ENCODE measurements around the gene SPIRE1. TPM values are rescaled to one million over a fixed set of nuclear protein-coding genes. Genes with fewer than 3 reads are reported as not detected.
A peak's percentile ranks its signal among the peaks of the same experiment; 100 is the strongest.

SPIRE1 gene
- total and polyA plus RNA-seq, 5 donors from 2014 or later = 0.13 to 2.7 (median 0.55) TPM; not detected in 1

DNA sequence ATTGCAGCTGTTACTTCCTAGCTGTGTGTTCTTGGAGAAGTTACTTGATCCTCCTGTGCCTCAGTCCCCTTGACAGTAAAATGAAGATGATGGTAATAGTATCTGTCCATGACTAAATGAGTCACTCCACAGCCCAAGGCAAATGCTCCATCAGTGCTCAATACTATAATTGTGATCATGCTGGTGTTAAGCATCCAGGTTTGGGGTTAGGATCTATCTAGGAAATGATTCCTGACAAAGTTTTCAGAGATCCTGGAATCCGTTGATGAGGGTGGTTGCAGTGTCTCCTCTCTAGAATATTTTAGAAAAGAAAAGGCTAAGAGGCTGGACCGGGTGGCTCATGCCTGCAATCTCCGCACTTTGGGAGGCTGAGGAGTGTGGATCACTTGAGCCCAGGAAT lies 252.8 kb downstream of the SPIRE1 start:
- no peaks in the 10 kb centered on the region for H3K9me3 Mint-ChIP-seq
- no peaks in the 10 kb centered on the region for H3K36me3 Mint-ChIP-seq
- no peak overlapping the region for H3K27ac ChIP-seq (ENCODE audit: insufficient read depth, low read length, poor library complexity, severe bottlenecking)
- H3K4me3 ChIP-seq (ENCODE audit: low read depth, low read length) = no peak overlapping the region
- H3K27me3 ChIP-seq (ENCODE audit: control insufficient read depth, insufficient read depth, low read length) = peaks cover 27% of the 10 kb centered on the region
- ATAC-seq (ENCODE audit: low read depth in 2 of 2) (no peak), DNase-seq (no peak)
- H3K27me3 Mint-ChIP-seq = peaks cover 76% of the 10 kb centered on the region
- no peak overlapping the region for H3K4me3 Mint-ChIP-seq
- no peak overlapping the region for H3K27ac Mint-ChIP-seq
- peaks cover 3% of the 10 kb centered on the region for H3K4me1 ChIP-seq (ENCODE audit: control insufficient read depth, insufficient read depth, low read length, poor library complexity, severe bottlenecking)
- H3K9me3 ChIP-seq (ENCODE audit: control insufficient read depth in 2 of 2, low read length in 2 of 2) = no peaks in the 10 kb centered on the region
- peaks cover 0 to 26% (median 8%) of the 10 kb centered on the region in 4 donors for H3K4me1 Mint-ChIP-seq
- no peaks in the 10 kb centered on the region for H3K36me3 ChIP-seq (ENCODE audit: control insufficient read depth, insufficient read depth, low read length)

DNA sequence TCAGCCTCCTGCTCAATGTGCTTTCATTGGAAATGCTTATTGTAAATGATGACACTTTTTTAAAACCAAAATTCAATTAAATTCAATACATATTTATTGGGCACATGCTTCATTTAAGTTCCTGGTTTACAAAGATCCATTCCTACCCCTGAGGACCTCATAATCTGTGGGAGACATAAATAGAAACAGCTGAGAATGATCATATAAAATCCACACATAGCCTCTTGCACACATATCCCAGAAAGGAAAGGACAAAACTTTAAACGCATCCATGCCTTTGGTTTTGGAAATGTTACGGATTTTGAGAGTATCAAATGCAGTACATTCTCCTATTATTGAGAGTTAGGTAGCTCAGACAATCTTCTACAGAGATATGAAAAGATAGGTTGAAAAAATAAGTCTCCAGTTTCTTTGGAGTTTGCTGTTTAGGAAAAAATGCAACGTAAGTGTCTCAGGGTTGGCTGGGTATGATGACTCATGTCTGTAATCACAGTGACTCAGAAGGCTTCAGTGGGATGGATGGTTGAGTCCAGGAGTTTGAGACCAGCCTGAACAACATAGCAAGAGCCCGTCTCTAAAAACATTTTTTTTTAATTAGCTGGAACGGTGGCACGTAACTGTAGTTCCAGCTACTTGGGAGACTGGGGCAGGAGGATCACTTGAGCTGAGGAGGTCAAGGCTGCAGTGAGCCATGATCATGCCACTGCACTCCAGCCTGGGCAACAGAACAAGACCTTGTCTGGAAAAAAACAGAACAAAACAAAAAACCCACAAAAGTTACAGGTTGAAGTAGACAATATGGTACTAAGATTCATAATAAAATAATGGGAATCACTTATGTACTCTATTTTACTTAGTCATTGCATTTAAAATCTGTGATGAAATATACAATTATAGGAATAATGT lies 254.1 kb downstream of the SPIRE1 start:
- H3K27ac Mint-ChIP-seq = no peak overlapping the region
- Histone ChIP-seq H3K27ac (ENCODE audit: insufficient read depth, low read length, poor library complexity, severe bottlenecking) (no peak overlapping the region), H3K4me3 (ENCODE audit: low read depth, low read length) (no peak overlapping the region), H3K4me1 (ENCODE audit: control insufficient read depth, insufficient read depth, low read length, poor library complexity, severe bottlenecking) (peaks cover 3% of the 10 kb centered on the region), H3K36me3 (ENCODE audit: control insufficient read depth, insufficient read depth, low read length) (no peaks in the 10 kb centered on the region), H3K27me3 (ENCODE audit: control insufficient read depth, insufficient read depth, low read length) (peaks cover 27% of the 10 kb centered on the region), H3K9me3 (ENCODE audit: control insufficient read depth in 2 of 2, low read length in 2 of 2) (no peaks in the 10 kb centered on the region)
- H3K4me3 Mint-ChIP-seq = no peak overlapping the region
- no peaks in the 10 kb centered on the region for H3K9me3 Mint-ChIP-seq
- ATAC-seq (ENCODE audit: low read depth in 2 of 2) (no peak), DNase-seq (no peak)
- H3K4me1 Mint-ChIP-seq = peaks cover 0 to 26% (median 8%) of the 10 kb centered on the region in 4 donors
- H3K36me3 Mint-ChIP-seq = no peaks in the 10 kb centered on the region
- peaks cover 67% of the 10 kb centered on the region for H3K27me3 Mint-ChIP-seq

DNA sequence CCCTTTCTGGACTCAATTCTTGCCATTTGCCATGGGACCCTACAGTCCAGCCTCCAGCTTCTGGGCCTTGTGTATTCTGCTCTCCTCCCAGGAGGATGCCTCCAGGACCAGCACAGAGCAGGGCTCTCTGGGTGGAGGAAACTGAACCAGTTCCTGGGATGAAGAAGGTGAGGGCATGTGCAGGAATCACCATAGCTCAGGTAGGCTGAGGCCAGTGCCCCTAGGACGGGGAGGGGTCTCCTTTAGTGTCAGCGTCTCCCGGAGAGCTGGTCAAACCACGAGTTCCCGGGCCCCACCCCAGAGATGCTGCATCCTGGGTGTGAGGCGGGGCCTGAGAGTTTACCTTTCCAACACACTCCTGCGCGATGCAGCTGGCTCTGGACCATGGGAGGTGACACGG lies 256.0 kb downstream of the SPIRE1 start:
- Histone ChIP-seq H3K27me3 (ENCODE audit: control insufficient read depth, insufficient read depth, low read length) (peaks cover 23% of the 10 kb centered on the region), H3K4me1 (ENCODE audit: control insufficient read depth, insufficient read depth, low read length, poor library complexity, severe bottlenecking) (peaks cover 3% of the 10 kb centered on the region), H3K4me3 (ENCODE audit: low read depth, low read length) (no peak overlapping the region), H3K27ac (ENCODE audit: insufficient read depth, low read length, poor library complexity, severe bottlenecking) (no peak overlapping the region), H3K36me3 (ENCODE audit: control insufficient read depth, insufficient read depth, low read length) (no peaks in the 10 kb centered on the region), H3K9me3 (ENCODE audit: control insufficient read depth in 2 of 2, low read length in 2 of 2) (no peaks in the 10 kb centered on the region)
- no peaks in the 10 kb centered on the region for H3K9me3 Mint-ChIP-seq
- ATAC-seq (ENCODE audit: low read depth in 2 of 2) (no peak), DNase-seq (no peak)
- H3K36me3 Mint-ChIP-seq = no peaks in the 10 kb centered on the region
- peaks cover 52% of the 10 kb centered on the region for H3K27me3 Mint-ChIP-seq
- peak overlapping the region in 1 of 3 donors; percentile 39 for H3K27ac Mint-ChIP-seq
- peaks cover 0 to 13% (median 3%) of the 10 kb centered on the region in 4 donors for H3K4me1 Mint-ChIP-seq
- no peak overlapping the region for H3K4me3 Mint-ChIP-seq

DNA sequence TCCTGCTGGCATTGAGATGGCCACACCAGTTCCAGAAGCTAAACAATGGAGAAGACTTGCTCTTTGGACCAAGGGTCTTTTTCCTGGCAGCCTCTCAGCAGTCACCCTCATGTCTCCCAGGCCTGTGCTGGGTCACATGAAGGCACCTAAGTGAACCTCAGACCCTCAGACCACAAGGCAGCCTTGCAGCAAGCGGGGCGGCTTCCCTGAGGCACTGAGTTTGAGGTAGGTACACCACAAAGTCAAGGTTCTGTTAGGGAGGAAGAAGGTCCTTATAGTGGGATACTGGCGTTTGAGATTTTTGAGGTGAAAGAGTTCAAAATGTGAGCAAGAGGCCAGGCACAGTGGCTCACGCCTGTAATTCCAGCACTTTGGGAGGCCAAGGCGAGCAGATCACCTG lies 258.7 kb downstream of the SPIRE1 start:
- Mint-ChIP-seq H3K4me3 (no peak overlapping the region), H3K4me1 (no peaks in the 10 kb centered on the region), H3K9me3 (no peaks in the 10 kb centered on the region), H3K27me3 (peaks cover 30% of the 10 kb centered on the region), H3K36me3 (no peaks in the 10 kb centered on the region), H3K27ac (no peak overlapping the region)
- Histone ChIP-seq H3K36me3 (ENCODE audit: control insufficient read depth, insufficient read depth, low read length) (no peaks in the 10 kb centered on the region), H3K4me3 (ENCODE audit: low read depth, low read length) (no peak overlapping the region), H3K27me3 (ENCODE audit: control insufficient read depth, insufficient read depth, low read length) (peaks cover 9% of the 10 kb centered on the region), H3K9me3 (ENCODE audit: control insufficient read depth in 2 of 2, low read length in 2 of 2) (no peaks in the 10 kb centered on the region), H3K4me1 (ENCODE audit: control insufficient read depth, insufficient read depth, low read length, poor library complexity, severe bottlenecking) (no peaks in the 10 kb centered on the region), H3K27ac (ENCODE audit: insufficient read depth, low read length, poor library complexity, severe bottlenecking) (no peak overlapping the region)
- DNase-seq = no peak
- no peak for ATAC-seq (ENCODE audit: low read depth in 2 of 2)

DNA sequence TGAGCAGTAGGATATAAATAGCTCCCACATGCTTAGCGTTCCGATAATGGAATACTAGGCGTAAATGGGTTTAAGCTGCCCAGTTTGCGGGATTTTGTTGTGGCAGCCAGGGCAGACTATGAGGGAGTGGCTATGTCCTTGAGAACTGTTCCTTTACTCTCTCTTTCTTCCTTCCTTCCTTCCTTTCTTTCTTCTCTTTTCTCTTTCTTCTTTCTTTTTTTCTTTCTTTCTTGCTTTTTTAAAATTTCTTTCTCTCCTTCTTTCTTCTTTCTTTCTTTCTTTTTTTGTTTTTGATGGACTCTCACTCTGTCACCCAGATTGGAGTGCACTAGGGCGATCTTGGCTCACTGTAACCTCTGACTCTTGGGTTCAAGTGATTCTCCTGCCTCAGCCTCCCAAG lies 259.3 kb downstream of the SPIRE1 start:
- Mint-ChIP-seq H3K9me3 (no peaks in the 10 kb centered on the region), H3K36me3 (no peaks in the 10 kb centered on the region), H3K27ac (no peak overlapping the region), H3K27me3 (peaks cover 28% of the 10 kb centered on the region), H3K4me1 (no peaks in the 10 kb centered on the region), H3K4me3 (no peak overlapping the region)
- Histone ChIP-seq H3K27ac (ENCODE audit: insufficient read depth, low read length, poor library complexity, severe bottlenecking) (no peak overlapping the region), H3K9me3 (ENCODE audit: control insufficient read depth in 2 of 2, low read length in 2 of 2) (no peaks in the 10 kb centered on the region), H3K4me1 (ENCODE audit: control insufficient read depth, insufficient read depth, low read length, poor library complexity, severe bottlenecking) (no peaks in the 10 kb centered on the region), H3K36me3 (ENCODE audit: control insufficient read depth, insufficient read depth, low read length) (no peaks in the 10 kb centered on the region), H3K27me3 (ENCODE audit: control insufficient read depth, insufficient read depth, low read length) (peaks cover 4% of the 10 kb centered on the region), H3K4me3 (ENCODE audit: low read depth, low read length) (no peak overlapping the region)
- ATAC-seq (ENCODE audit: low read depth in 2 of 2) (no peak), DNase-seq (no peak)

DNA sequence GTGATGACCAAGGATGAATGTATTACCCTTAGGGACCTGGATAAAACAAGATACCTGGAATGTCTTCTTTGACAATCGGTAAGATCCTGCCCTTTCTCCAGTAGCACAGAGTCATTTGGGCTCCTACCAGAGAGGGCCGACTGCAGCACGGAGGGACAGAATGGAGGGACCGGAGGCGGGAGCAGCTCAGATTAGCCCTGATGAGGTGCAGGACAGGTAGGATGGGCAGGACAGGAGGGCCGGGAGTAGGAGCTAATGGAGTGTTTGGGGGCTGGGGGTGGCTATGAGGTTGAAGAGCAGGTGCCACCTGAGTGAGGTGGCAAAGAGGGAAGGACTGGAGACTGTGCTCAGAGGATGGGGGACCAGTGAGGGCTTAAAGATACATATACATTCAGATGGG lies 260.1 kb downstream of the SPIRE1 start:
- no peak for ATAC-seq (ENCODE audit: low read depth in 2 of 2)
- H3K9me3 Mint-ChIP-seq = no peaks in the 10 kb centered on the region
- Histone ChIP-seq H3K27me3 (ENCODE audit: control insufficient read depth, insufficient read depth, low read length) (no peaks in the 10 kb centered on the region), H3K36me3 (ENCODE audit: control insufficient read depth, insufficient read depth, low read length) (no peaks in the 10 kb centered on the region), H3K9me3 (ENCODE audit: control insufficient read depth in 2 of 2, low read length in 2 of 2) (no peaks in the 10 kb centered on the region), H3K27ac (ENCODE audit: insufficient read depth, low read length, poor library complexity, severe bottlenecking) (no peak overlapping the region), H3K4me1 (ENCODE audit: control insufficient read depth, insufficient read depth, low read length, poor library complexity, severe bottlenecking) (no peaks in the 10 kb centered on the region), H3K4me3 (ENCODE audit: low read depth, low read length) (no peak overlapping the region)
- H3K27me3 Mint-ChIP-seq = peaks cover 23% of the 10 kb centered on the region
- no peaks in the 10 kb centered on the region for H3K4me1 Mint-ChIP-seq
- H3K36me3 Mint-ChIP-seq = no peaks in the 10 kb centered on the region
- H3K27ac Mint-ChIP-seq = no peak overlapping the region
- DNase-seq = no peak
- no peak overlapping the region for H3K4me3 Mint-ChIP-seq

DNA sequence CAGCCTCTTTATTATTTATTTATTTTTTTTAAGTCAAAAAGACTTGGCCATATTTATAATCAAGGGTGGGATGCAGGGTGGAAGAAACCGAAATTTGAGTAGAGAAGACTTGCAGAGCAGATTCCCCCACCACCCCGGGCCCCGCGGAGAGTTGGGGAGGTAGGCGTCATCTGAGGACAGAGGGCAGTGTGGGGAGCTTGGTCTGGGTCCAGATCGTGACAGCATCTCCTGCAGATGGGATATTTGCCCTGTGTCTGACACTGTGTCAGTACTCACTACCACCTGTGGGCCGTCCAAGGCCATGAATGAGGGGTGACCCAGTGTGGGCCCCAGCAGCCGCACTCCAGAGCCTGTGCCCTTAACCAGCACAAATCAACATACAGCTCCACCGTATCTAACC lies 260.7 kb downstream of the SPIRE1 start:
- peaks cover 18% of the 10 kb centered on the region for H3K27me3 Mint-ChIP-seq
- H3K27ac Mint-ChIP-seq = no peak overlapping the region
- ATAC-seq (ENCODE audit: low read depth in 2 of 2) = no peak

More for the DNA sequence above, 260.7 kb downstream of the SPIRE1 start:
- Histone ChIP-seq H3K4me1 (ENCODE audit: control insufficient read depth, insufficient read depth, low read length, poor library complexity, severe bottlenecking) (no peaks in the 10 kb centered on the region), H3K4me3 (ENCODE audit: low read depth, low read length) (no peak overlapping the region), H3K36me3 (ENCODE audit: control insufficient read depth, insufficient read depth, low read length) (no peaks in the 10 kb centered on the region), H3K27me3 (ENCODE audit: control insufficient read depth, insufficient read depth, low read length) (no peaks in the 10 kb centered on the region), H3K27ac (ENCODE audit: insufficient read depth, low read length, poor library complexity, severe bottlenecking) (no peak overlapping the region), H3K9me3 (ENCODE audit: control insufficient read depth in 2 of 2, low read length in 2 of 2) (no peaks in the 10 kb centered on the region)
- Mint-ChIP-seq H3K9me3 (no peaks in the 10 kb centered on the region), H3K4me1 (no peaks in the 10 kb centered on the region), H3K4me3 (no peak overlapping the region), H3K36me3 (no peaks in the 10 kb centered on the region)
- DNase-seq = no peak
